22Rv1 (cell line): ENCODE data around the gene CCDC190.

Source experiments
- H3K27ac ChIP-seq: fragments of 450-650 bp; 2 replicates; pipeline ENCODE4 v1.5.1; 2017
- ZFX ChIP-seq: fragments of 450-650 bp; IDR thresholded peaks from 2 replicates; pipeline ENCODE4 v1.6.1; 2017; ENCODE audit warnings: antibody characterized with exemption, borderline replicate concordance
- TF ChIP-seq, protein P1 (sequence below): fragments of 450-650 bp; IDR thresholded peaks from 2 replicates; pipeline ENCODE4 v1.5.1; 2017; ENCODE audit warnings: mild to moderate bottlenecking

CCDC190 gene, protein sequence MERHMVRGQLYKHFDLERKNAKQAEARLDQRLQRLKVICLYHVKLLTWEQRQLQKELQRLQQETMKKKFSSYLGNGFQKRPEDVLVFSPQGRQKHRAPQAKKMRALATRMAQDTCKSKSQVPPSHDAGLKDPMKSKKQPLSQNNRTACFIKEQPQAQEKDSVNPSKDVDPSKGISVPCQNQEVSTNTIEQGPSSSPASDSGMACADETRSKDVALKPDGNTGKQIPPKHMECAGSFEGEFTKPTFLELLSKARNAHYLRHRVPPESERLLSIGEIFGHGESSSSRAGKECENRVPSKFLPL

DNA sequence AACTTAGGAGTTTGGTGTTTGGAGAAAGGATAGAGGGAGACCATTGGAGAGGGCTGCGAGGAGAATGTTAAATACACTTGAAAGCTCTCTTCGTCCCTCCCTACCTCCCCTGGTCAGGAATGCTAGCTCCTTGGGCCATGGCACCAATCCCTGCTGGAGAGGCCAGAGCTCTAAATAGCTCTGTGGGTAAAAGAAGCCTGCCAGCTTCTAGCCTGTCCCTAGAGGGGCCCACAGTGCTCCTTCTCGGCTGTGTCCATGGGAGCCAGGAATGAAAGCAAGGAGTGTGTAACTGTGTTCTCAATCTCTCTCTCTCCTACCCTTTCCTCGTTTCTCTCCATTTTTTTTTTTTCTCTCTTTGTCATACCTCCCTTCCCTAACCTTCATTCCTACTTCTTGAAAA, at the start of gene CCDC190:
TSS of gene CCDC190 (minus strand) at position 75 of the 400 bp plus-strand sequence. CDS start 1,529 bp downstream, outside the sequence.
- no peak for TF ChIP-seq ZFX

GRCh38 chr1:162910161-162910560, 49.2 kb upstream of the CCDC190 start:
- no peak overlapping the region for H3K27ac ChIP-seq
- TF ChIP-seq, protein P1, sequence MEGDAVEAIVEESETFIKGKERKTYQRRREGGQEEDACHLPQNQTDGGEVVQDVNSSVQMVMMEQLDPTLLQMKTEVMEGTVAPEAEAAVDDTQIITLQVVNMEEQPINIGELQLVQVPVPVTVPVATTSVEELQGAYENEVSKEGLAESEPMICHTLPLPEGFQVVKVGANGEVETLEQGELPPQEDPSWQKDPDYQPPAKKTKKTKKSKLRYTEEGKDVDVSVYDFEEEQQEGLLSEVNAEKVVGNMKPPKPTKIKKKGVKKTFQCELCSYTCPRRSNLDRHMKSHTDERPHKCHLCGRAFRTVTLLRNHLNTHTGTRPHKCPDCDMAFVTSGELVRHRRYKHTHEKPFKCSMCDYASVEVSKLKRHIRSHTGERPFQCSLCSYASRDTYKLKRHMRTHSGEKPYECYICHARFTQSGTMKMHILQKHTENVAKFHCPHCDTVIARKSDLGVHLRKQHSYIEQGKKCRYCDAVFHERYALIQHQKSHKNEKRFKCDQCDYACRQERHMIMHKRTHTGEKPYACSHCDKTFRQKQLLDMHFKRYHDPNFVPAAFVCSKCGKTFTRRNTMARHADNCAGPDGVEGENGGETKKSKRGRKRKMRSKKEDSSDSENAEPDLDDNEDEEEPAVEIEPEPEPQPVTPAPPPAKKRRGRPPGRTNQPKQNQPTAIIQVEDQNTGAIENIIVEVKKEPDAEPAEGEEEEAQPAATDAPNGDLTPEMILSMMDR, result no peak
- no peak for TF ChIP-seq ZFX

More for the DNA sequence above, at the start of gene CCDC190:
- H3K27ac ChIP-seq, result no peak within 1 kb of the TSS

GRCh38 chr1:162908780-162909179, 47.8 kb upstream of the CCDC190 start:
- H3K27ac ChIP-seq, result no peak overlapping the region
- no peak for TF ChIP-seq ZFX
- TF ChIP-seq, protein P1, result no peak

- no peak for TF ChIP-seq ZFX
Measured at GRCh38 chr1:162908236-162908635, 47.3 kb upstream of the CCDC190 start.

DNA sequence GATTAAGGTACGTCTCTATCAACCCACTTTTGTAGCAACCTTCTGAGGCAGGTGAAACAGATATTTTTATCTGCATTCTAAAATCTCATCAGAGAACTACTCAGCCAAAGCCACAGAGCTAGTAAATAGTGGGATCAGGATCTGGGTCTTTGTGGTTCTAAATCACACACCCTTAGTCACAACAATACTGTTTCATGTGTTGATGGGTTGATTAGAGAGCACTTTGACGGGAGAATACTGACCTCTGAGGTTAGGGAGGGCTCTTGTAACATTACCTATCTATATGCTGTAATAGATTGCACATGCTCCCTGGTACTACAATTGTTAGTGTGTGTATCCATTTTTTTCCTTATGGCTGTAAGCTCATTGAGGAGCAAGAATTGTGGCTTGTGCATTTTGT, 45.5 kb upstream of the CCDC190 start:
- TF ChIP-seq ZFX, result no peak
- TF ChIP-seq, protein P1, result no peak
- H3K27ac ChIP-seq, result no peak overlapping the region

More at GRCh38 chr1:162908236-162908635, 47.3 kb upstream of the CCDC190 start:
- no peak overlapping the region for H3K27ac ChIP-seq

DNA sequence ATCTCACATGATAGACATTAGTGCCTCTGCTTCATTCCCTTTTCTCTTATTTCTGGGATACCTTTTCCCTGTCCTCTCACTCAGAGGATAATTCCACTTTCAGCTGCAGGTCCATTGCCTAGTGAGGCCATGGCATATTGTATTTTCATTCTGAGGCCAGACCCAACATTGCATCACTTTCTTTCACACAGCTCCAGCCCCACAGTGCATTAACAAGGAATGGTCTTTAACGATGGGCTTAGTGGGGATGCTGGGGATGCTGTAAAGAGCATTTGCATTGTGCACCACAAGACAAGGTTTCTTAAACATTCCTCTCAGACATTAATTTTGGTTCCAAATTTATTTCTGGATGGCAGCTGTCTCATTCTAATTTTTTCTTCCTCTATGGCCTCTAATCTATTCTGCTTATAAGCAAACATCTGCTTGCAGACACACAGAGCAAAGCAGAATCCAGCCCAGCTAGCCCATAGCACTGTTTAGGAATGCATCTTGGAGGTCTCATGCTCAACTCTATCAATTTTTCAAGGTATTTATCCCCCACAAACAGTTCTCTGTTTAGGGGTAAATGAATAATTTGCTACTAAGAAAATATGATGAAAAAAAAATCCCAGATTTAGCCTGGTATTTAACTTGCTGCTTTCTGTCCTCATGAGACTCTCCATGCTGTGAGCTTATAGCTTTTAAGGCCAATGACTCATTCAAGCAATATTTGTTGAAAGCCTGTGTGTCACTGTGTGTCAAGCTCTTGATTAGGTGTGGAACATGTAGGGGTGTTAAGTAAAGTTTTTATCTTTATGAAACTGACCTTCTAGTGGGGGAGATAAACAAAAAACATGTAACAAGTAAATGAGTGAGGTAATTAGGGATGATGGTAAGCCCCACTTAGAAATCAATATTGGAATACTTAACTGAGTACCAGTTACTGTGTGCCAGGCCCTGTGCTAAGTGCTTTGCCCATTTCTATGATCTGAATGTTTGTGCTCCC, 44.5 kb upstream of the CCDC190 start:
- no peak overlapping the region for H3K27ac ChIP-seq
- TF ChIP-seq, protein P1, result no peak
- TF ChIP-seq ZFX, result no peak

DNA sequence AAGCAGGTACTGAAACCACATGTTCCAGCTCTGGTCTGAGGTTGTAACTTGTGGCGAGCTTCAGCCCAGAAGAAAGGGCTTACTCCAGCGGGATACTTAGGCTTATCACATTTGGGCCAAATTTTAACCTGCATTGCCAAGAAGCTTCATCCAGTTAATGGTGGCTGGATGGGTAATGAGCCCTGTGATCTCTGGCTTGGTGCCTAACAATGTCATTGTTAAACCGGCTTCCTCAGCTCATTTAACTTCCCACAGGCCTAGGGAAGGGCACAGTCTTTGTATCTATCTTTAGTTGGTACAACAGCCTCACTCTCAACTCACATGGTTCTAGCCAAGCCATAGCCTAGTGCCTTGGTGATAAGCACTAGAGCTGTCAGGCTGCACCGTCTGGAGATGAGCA, 43.6 kb upstream of the CCDC190 start:
- TF ChIP-seq ZFX, result no peak
- TF ChIP-seq, protein P1, result no peak
- H3K27ac ChIP-seq, result no peak overlapping the region

DNA sequence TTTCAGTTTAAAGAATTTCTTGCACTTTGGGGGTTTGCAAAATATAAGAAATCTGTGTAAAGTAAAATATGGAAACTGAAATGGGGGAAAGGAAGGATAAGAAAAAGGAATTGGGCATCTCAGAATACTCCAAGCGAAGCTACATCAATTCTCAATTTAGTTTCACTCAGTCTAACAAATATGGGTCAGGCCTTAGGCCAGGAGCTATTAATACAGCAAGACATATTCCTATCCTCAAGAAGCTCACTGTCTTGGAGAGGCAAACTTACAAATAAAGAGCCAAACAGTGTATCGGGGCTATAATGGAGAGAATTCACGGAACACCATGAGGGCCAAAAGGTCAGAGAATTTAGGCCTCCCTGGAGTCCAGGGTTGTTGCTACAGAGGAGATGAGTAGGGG, 43.0 kb upstream of the CCDC190 start:
- H3K27ac ChIP-seq, result no peak overlapping the region
- TF ChIP-seq, protein P1, result no peak
- no peak for TF ChIP-seq ZFX
